HG03039 (cell line): ENCODE measurements around the gene F2RL3.
"Not testable (repeated sequence)": the region's sequence is repeated elsewhere in the genome, so short reads cannot be mapped to it uniquely, and the experiment has no call there.

ENCODE experiments used
- ATAC-seq: cut with Tn5 transposase; IDR thresholded peaks from one replicate; pipeline ENCODE4 v1.9.1; 2021; ENCODE audit warnings: mild to moderate bottlenecking, moderate library complexity; ENCODE audit not compliant: unreplicated experiment

Gene F2RL3

GRCh38 chr19:16874250-16874977 lies 14.4 kb upstream of the F2RL3 start:
- no peak for ATAC-seq

- not testable (repeated sequence) for ATAC-seq
These were observed 13.9 kb upstream of the F2RL3 start for GRCh38 chr19:16874978-16875299.

DNA sequence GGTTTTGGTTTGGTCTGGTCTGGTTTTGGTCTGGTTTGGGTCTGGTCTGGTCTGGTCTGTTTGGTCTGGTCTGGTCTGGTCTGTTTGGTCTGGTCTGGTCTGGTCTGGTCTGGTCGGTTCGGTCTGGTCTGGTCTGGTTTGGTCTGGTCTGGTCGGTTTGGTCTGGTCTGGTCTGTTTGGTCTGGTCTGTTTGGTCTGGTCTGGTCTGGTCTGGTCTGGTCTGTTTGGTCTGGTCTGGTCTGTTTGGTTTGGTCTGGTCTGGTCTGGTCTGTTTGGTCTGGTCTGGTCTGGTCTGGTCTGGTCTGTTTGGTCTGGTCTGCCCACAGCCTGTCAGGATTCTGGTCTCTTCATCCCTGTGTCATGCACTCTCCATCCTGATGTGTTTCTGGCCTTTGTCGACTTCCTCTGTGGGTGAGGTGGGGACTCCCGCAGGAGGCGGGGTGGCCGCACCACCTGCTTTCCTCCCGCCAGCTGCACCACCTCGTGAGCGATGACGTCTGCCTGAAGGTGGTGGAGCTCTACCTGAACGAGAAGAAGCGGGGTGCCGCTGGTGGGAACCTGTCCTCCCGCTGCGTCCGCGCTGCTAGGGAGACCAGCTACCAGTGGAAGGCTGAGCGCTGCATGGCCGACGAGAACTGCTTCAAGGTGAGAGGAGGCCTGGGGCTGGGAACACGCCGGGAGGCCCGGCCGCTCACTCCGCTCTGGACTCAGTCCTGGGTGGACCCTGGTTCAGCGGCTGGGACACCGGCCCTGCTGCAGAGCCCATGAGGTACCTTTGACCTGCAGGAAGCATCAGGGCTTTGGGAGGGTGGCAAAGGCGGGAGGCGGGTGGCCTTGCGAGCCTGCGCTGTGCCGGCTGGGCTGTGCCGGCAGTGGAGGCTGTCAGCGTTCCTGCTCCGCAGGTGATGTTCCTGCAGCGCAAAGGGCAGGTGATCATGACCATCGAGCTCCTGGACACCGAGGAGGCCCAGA lies 12.9 kb upstream of the F2RL3 start:
- no peak for ATAC-seq

GRCh38 chr19:16876904-16877361 lies 11.9 kb upstream of the F2RL3 start:
- no peak for ATAC-seq

DNA sequence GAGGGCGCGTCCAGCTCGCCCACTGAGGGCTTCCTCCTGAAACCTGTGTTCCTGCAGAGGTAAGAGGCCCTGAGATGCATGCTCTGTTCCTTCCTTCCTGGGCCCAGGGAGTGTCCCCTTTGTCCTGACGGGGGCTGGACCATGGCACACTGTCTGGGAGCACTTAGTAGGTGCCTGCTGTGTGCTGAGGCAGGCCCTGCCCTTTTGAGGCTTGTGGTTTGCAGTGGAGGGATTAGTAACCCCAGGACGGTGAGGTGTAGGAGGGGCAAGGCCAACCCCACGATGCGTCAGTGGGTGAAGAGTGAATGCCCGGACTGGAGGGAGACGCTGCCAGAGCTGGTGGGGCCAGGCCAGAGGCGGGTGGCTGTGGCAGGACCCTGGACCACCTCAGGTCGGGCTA lies 11.2 kb upstream of the F2RL3 start:
- ATAC-seq = no peak

GRCh38 chr19:16878181-16878965 lies 10.4 kb upstream of the F2RL3 start:
- no peak for ATAC-seq

DNA sequence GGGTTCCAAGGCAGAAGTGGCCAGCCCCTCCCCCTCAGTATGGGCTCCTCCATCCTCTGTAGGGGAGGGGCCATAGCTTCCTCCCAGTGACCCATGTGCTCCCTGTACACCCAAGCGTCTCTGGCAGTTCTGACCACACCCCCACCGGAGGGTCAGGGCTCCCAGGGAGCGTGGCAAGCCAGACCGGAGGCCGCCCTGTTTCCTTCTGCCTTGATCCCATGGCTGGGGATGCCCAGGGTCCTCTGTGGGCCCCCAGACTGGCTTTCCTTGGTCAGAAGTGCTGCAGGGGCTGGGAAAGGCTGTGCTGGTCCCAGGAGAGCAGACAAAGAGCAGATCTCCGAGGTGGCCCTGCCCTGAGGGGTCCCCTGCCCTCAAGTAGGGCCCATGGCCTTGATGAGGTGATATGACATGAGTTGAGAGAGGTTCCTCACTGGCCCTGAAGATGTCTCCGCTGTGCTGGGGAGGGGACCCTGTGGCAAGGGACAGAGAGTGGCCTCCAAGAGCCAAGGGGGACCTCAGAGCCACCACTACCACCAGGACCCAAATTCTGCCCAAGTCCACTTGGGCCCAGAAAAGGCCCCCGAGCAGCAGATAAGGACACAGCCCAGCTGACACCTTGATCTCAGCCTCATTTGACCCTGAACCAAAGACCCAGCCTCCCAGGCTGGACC lies 7.8 kb upstream of the F2RL3 start:
- ATAC-seq = no peak

GRCh38 chr19:16882146-16882545 lies 6.7 kb upstream of the F2RL3 start:
- no peak for ATAC-seq

GRCh38 chr19:16883522-16883921 lies 5.3 kb upstream of the F2RL3 start:
- ATAC-seq = no peak

DNA sequence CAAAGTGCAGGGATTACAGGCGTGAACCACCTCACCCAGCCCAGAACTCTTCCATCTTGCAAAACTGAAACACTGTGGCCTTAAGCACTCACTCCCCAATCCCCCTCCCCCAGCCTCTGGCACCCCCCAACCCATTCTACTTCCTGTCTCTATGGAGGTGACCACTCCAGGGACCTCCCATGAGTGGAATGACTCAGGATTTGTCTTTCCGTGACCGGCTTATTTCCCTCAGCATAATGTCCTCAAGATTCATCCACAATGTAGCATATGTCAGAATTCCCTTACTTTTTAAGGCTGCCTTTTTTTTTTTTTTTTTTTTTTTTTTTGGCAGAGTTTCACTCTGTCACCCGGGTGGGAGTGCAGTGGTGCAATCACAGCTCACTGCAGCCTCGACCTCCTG lies 3.6 kb upstream of the F2RL3 start:
- no peak for ATAC-seq

DNA sequence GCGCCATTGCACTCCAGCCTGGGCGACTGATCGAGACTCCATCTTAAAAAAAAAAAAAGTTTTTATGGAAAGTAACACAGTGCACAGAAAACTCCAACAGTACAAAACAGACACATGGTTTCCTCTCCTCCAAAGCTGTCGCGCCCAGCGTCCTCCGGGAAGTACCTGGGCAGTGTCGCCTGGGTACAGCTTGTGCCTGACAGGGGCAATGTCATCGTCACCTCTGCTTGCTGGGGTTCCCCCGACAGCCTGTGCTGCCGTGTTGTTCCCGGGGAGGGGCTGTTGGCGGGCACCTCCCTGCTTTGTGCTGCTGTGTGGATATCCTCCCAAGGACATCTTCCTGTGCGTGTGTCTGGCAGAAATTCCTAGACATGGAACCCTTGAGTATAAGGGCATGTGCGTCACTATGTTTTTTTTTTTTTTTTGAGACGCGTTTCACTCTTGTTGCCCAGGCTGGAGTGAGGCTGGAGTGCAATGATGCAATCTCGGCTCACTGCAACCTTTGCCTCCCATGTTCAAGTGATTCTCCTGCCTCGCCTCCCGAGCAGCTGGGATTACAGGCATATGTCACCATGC lies 2.4 kb upstream of the F2RL3 start:
- no peak for ATAC-seq

- no peak for ATAC-seq
These were observed 1.2 kb upstream of the F2RL3 start for GRCh38 chr19:16887353-16888265.

- no peak for ATAC-seq
These were observed 625 bp downstream of the F2RL3 start for GRCh38 chr19:16889366-16889882.

DNA sequence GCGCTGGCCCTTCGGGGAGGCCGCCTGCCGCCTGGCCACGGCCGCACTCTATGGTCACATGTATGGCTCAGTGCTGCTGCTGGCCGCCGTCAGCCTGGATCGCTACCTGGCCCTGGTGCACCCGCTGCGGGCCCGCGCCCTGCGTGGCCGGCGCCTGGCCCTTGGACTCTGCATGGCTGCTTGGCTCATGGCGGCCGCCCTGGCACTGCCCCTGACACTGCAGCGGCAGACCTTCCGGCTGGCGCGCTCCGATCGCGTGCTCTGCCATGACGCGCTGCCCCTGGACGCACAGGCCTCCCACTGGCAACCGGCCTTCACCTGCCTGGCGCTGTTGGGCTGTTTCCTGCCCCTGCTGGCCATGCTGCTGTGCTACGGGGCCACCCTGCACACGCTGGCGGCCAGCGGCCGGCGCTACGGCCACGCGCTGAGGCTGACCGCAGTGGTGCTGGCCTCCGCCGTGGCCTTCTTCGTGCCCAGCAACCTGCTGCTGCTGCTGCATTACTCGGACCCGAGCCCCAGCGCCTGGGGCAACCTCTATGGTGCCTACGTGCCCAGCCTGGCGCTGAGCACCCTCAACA lies 1.2 kb downstream of the F2RL3 start:
- no peak for ATAC-seq

DNA sequence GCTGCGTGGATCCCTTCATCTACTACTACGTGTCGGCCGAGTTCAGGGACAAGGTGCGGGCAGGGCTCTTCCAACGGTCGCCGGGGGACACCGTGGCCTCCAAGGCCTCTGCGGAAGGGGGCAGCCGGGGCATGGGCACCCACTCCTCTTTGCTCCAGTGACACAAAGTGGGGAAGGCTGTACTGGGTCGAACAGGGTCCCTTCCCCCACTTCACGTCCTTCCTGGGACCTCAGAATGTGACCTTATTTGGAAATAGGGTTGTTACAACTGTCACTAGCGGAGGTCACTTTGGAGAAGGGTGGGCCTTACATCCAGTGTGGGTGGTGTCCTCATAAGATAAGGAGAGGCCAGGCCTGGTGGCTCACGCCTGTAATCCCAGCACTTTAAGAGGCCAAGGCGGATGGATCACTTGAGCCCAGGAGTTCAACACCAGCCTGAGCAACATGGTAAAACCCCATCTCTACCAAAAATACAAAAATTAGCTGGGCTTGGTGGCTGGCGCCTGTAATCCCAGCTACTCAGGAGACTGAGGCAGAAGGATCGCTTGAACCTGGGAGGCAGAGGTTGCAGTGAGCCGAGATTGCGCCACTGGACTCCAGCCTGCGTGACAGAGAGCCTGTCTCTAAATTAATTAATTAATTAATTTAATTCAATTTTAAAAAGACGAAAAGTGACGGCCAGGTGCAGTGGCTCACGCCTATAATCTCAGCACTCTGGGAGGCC lies 1.8 kb downstream of the F2RL3 start:
- ATAC-seq = no peak

GRCh38 chr19:16891696-16892382 lies 3.0 kb downstream of the F2RL3 start:
- ATAC-seq = no peak

GRCh38 chr19:16892436-16892835 lies 3.6 kb downstream of the F2RL3 start:
- no peak for ATAC-seq
